ENCODE measurements around the gene CCR9. TPM values are rescaled to one million over a fixed set of nuclear protein-coding genes. Genes with fewer than 3 reads are reported as not detected.

The CCR9 gene
- total RNA-seq, 2 experiments from 2014 or later = 1.5 to 1.8 TPM

DNA sequence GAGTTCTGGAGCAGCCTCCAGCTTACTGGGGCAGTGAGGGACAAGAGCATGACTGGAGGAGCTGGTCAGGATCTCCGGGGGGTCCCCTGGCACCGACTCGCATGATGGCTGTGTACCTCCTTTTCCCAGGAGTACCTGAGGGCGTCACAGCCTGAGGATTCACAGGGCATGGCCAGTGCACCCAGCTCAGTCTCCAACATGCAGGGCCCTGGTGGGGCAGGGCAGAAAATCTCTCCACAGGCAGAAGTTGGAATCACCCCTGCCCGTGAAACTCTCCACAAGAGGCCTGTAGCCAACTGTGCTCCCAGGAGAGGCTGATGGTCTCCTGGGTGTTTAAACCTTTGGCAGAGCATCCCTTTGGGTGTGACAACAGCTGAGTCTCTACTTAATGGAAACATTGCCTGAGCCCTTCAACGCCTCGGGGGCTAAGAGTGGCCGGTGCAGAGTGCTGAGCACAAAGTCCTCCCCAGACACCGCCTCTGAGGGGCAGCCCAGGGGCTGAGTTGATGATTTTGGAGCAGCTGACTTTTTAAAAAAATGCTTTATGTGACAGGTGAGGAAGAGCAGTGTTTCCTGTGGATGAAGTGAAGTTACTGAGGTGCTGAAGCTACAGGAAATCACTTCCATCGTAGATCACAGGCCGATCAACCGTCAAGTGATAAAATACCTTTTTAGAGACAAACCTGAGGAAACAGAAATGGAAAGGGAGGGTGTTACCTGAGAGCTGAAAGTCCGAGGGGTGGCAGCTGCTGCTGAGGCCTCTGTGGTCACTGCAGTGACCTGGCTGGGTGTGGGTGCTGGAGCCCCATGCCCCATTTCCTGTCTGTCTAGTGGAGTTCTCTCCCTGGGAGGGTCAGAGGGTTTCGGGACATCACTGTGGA, 35.1 kb downstream of the CCR9 start:
- POLR2A ChIA-PET = no interaction called here
- CTCF ChIA-PET = interaction anchor here (0.9 to 3.0 kb wide), 7 partner anchors 11 to 160 kb away, joined by 3 to 11 read pairs (median 4); partner anchors contain the start of gene SLC6A20

DNA sequence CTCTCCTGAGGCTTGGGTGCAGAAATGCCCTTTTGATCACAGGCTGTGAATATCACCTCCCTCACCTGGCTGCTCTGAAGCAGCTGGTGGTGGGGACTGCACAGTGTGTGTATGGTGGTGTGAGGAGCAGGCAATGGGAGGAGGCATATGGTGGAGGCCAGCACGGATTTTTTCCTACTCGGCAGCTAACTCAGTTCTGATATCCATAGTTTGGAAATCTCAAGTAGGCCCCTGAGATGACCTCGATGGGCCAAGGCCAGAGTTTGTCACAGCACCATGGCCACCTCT, 35.6 kb downstream of the CCR9 start:
- ChIA-PET POLR2A (no interaction called here), CTCF (interaction anchor here (0.9 to 3.0 kb wide), 3 partner anchors 16 to 161 kb away, joined by 4 to 11 read pairs (median 4); no protein-coding TSS in a partner anchor)

GRCh38 chr3:45922950-45923590, 36.7 kb downstream of the CCR9 start:
- CTCF ChIA-PET = interaction anchor here (0.7 to 1.3 kb wide), 3 partner anchors 16 to 92 kb away, joined by 3 read pairs; no protein-coding TSS in a partner anchor
- POLR2A ChIA-PET = no interaction called here

- CTCF ChIA-PET = interaction anchor here (1.1 to 1.3 kb wide), 2 partner anchors 15 to 93 kb away, joined by 3 read pairs; no protein-coding TSS in a partner anchor
- POLR2A ChIA-PET = no interaction called here
Observed at GRCh38 chr3:45923755-45924154, 37.4 kb downstream of the CCR9 start.

DNA sequence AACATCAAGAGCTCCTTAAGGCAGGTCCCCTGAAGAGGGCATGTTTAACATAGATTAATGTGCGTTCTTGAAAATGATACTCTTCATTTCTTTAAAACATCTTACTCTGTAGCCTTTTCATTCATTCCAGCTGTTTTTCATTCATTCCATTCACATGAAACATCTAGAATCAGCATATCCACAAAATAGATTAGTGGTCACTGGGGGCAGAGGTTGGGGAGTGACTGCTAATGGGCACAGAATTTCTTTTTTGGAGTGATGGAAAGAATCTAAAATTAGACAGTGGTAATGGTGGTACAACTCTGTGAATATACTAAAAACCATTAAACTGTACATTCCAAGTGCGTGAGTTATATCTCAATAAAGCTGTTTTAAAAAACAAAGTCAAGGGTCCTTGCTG, 41.5 kb downstream of the CCR9 start:
- ChIA-PET POLR2A (no interaction called here), CTCF (interaction anchor here (1.0 to 5.1 kb wide), 5 partner anchors 9 to 166 kb away, joined by 5 to 51 read pairs (median 13); partner anchors contain the start of gene CXCR6)

- ChIA-PET CTCF (interaction anchor here (0.6 to 5.1 kb wide), 19 partner anchors 8 to 235 kb away, joined by 3 to 51 read pairs (median 4); partner anchors contain the start of genes CXCR6 and LZTFL1), POLR2A (no interaction called here)
Observed at GRCh38 chr3:45929042-45929679, 42.8 kb downstream of the CCR9 start.

- ChIA-PET CTCF (interaction anchor here (1.7 to 5.1 kb wide), 3 partner anchors 13 to 170 kb away, joined by 8 to 51 read pairs (median 15); partner anchors contain the start of gene CXCR6), POLR2A (no interaction called here)
Observed at GRCh38 chr3:45931496-45931895, 45.2 kb downstream of the CCR9 start.

GRCh38 chr3:45932112-45932511, 45.8 kb downstream of the CCR9 start:
- ChIA-PET POLR2A (no interaction called here), CTCF (interaction anchor here (1.0 to 5.1 kb wide), 5 partner anchors 11 to 170 kb away, joined by 3 to 51 read pairs (median 8); partner anchors contain the start of gene CXCR6)

GRCh38 chr3:45933591-45933990, 47.2 kb downstream of the CCR9 start:
- ChIA-PET CTCF (interaction anchor here (8.9 kb wide), 1 partner anchor 146 kb away, joined by 131 read pairs; no protein-coding TSS in a partner anchor), POLR2A (no interaction called here)

- ChIA-PET CTCF (interaction anchor here (1.5 to 8.9 kb wide), 2 partner anchors 7 to 143 kb away, joined by 5 to 131 read pairs; no protein-coding TSS in a partner anchor), POLR2A (no interaction called here)
Observed at GRCh38 chr3:45936261-45936660, 49.9 kb downstream of the CCR9 start.

- POLR2A ChIA-PET = no interaction called here
Observed at GRCh38 chr3:45937206-45938042, 51.1 kb downstream of the CCR9 start.

GRCh38 chr3:45938043-45938435, 51.7 kb downstream of the CCR9 start:
- CTCF ChIA-PET = interaction anchor here (0.6 to 8.9 kb wide), 17 partner anchors 9 to 440 kb away, joined by 3 to 131 read pairs (median 5); partner anchors contain the start of gene FYCO1
- POLR2A ChIA-PET = no interaction called here

More at GRCh38 chr3:45937206-45938042, 51.1 kb downstream of the CCR9 start:
- CTCF ChIA-PET = interaction anchor here (0.5 to 8.9 kb wide), 8 partner anchors 9 to 151 kb away, joined by 3 to 131 read pairs (median 5); no protein-coding TSS in a partner anchor

DNA sequence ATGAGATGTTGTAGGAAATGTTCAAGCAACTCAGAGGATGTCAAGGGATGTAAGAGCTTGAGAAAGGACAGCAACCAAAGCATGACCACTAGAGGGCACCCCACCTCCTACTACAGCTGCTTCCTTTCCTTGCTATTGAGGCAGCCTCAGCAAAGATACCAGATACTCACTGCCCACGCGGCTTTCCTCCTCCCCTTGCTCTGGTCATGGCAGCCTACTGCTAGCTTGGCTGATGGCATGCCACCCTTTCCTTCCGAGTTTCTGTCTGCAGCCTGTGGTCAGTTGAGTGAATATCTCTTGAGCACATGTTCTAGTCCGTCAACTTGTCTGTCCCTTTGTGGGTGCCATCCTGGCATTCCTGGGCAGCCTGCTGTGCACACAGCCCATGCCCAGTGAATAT, 52.5 kb downstream of the CCR9 start:
- CTCF ChIA-PET = interaction anchor here (0.6 to 8.9 kb wide), 23 partner anchors 9 to 439 kb away, joined by 3 to 131 read pairs (median 4); partner anchors contain the start of gene FYCO1
- POLR2A ChIA-PET = interaction anchor here (0.6 kb wide), 2 partner anchors 55 to 137 kb away, joined by 4 read pairs; no protein-coding TSS in a partner anchor

DNA sequence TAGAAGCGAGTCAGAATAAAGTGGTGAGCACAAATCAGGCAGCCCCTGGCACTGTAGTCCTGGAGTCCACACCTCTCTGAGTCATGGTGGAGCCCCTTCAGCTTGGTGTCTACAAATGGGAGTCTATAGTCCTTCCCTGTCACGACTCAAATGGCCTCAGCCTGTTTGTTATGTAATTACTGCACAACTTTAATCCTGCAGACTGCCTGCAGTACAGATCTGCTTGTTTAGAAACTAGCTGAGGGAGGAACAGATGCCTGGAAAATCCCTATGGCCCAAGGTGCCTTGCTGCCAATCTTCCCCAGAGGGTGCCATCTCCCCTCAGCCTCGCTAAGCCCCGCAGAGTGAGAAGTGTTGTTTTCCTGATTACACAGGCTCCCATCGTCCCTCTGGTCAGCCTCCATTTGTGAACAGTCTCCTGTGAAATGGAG, 53.0 kb downstream of the CCR9 start:
- POLR2A ChIA-PET = no interaction called here
- CTCF ChIA-PET = interaction anchor here (0.6 to 8.9 kb wide), 19 partner anchors 9 to 439 kb away, joined by 3 to 131 read pairs (median 4); partner anchors contain the start of gene FYCO1

- CTCF ChIA-PET = interaction anchor here (1.5 to 8.9 kb wide), 4 partner anchors 11 to 140 kb away, joined by 3 to 131 read pairs (median 4); partner anchors contain the start of gene FYCO1
- POLR2A ChIA-PET = no interaction called here
Observed at GRCh38 chr3:45940004-45940780, 53.8 kb downstream of the CCR9 start.

- CTCF ChIA-PET = interaction anchor here (1.5 to 8.9 kb wide), 2 partner anchors 10 to 139 kb away, joined by 3 to 131 read pairs; no protein-coding TSS in a partner anchor
- POLR2A ChIA-PET = interaction anchor here (0.6 kb wide), 1 partner anchor 142 kb away, joined by 8 read pairs; no protein-coding TSS in a partner anchor
Observed at GRCh38 chr3:45940781-45941365, 54.5 kb downstream of the CCR9 start.
